BJ (cell line): ENCODE results near the gene LYRM4. TPM values are rescaled to one million over a fixed set of nuclear protein-coding genes. Genes with fewer than 3 reads are reported as not detected.

Experiments used
- CTCF ChIA-PET: fragments of 350-600 bp; formaldehyde crosslinking; extraction: SDS; loops from one replicate; lab custom pipeline; 2021; ENCODE audit warnings: antibody characterized with exemption, inconsistent platforms; lab: Yijun Ruan, JAX
- POLR2A ChIA-PET: fragments of 300-600 bp; sonication (Branson Sonifier 250); formaldehyde crosslinking; extraction: SDS; loops from one replicate; lab custom pipeline; 2021; ENCODE audit warnings: antibody characterized with exemption; lab: Charles Lee
- DNase-seq: peaks from one replicate; pipeline ENCODE4 v3.0.0-alpha.2; 2011; ENCODE audit warnings: low read depth
- H3K27me3 ChIP-seq: 2 replicates; pipeline ENCODE4 v1.6.0; 2011; ENCODE audit warnings: low read length; ENCODE audit not compliant: control insufficient read depth, insufficient read depth
- H3K36me3 ChIP-seq: 2 replicates; pipeline ENCODE4 v1.5.1; 2011; ENCODE audit warnings: low read length; ENCODE audit not compliant: control insufficient read depth, insufficient read depth
- H3K4me3 ChIP-seq: 2 replicates; pipeline ENCODE4 v1.5.1; 2011; ENCODE audit warnings: low read depth, mild to moderate bottlenecking, control low read depth, low read length
- polyA plus RNA-seq: library from polyadenylated mRNA; depleted of rRNA; stranded (reverse); fragments of >200 nt; gene quantifications from 2 replicates; pipeline ENCODE4 v1.2.3, GENCODE V29; 2011
- TF ChIP-seq, protein P1 (sequence below): IDR thresholded peaks from 2 replicates; pipeline ENCODE4 v1.5.1; 2011; ENCODE audit warnings: low read depth, mild to moderate bottlenecking, control low read depth, inconsistent platforms, low read length, moderate library complexity; ENCODE audit not compliant: insufficient read depth

Gene LYRM4
- polyA plus RNA-seq, 1 experiment, result 29.0 TPM

GRCh38 chr6:5282191-5282623 is 21.5 kb upstream of the LYRM4 start:
- no peaks in the 10 kb centered on the region for H3K36me3 ChIP-seq
- H3K27me3 ChIP-seq, result no peaks in the 10 kb centered on the region
- H3K4me3 ChIP-seq, result no peak overlapping the region
- POLR2A ChIA-PET, result no interaction called here
- CTCF ChIA-PET, result no interaction called here
- TF ChIP-seq, protein P1, sequence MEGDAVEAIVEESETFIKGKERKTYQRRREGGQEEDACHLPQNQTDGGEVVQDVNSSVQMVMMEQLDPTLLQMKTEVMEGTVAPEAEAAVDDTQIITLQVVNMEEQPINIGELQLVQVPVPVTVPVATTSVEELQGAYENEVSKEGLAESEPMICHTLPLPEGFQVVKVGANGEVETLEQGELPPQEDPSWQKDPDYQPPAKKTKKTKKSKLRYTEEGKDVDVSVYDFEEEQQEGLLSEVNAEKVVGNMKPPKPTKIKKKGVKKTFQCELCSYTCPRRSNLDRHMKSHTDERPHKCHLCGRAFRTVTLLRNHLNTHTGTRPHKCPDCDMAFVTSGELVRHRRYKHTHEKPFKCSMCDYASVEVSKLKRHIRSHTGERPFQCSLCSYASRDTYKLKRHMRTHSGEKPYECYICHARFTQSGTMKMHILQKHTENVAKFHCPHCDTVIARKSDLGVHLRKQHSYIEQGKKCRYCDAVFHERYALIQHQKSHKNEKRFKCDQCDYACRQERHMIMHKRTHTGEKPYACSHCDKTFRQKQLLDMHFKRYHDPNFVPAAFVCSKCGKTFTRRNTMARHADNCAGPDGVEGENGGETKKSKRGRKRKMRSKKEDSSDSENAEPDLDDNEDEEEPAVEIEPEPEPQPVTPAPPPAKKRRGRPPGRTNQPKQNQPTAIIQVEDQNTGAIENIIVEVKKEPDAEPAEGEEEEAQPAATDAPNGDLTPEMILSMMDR, result no peak
- no peak for DNase-seq

DNA sequence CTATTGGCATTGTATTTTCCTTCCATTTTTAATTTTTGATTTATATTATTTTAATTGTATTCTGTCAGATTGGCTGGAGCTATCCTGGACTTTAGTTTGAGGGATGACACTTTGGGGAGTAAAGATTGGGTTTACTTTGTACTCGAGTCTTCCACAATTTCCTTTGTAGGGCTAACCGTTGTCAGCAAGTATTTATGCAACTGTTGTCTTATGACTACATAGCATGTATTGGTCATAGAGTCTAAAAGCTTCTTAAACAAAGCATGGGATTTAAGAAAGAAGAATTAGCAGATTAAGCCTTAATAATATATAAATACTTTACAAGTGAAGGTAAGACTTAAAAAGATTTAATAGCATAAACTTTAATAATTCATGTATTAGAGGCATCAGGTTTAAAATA is 20.2 kb upstream of the LYRM4 start:
- CTCF ChIA-PET, result no interaction called here
- Histone ChIP-seq H3K4me3 (no peak overlapping the region), H3K27me3 (no peaks in the 10 kb centered on the region), H3K36me3 (no peaks in the 10 kb centered on the region)
- POLR2A ChIA-PET, result no interaction called here
- TF ChIP-seq, protein P1, result no peak
- no peak for DNase-seq

- TF ChIP-seq, protein P1, result no peak
- POLR2A ChIA-PET, result no interaction called here
- no peak overlapping the region for H3K4me3 ChIP-seq
- CTCF ChIA-PET, result no interaction called here
- H3K27me3 ChIP-seq, result no peaks in the 10 kb centered on the region
- H3K36me3 ChIP-seq, result no peaks in the 10 kb centered on the region
- DNase-seq, result no peak
Observed at GRCh38 chr6:5279891-5280338, 19.2 kb upstream of the LYRM4 start.

GRCh38 chr6:5278565-5279120 is 17.9 kb upstream of the LYRM4 start:
- Histone ChIP-seq H3K27me3 (no peaks in the 10 kb centered on the region), H3K4me3 (no peak overlapping the region), H3K36me3 (no peaks in the 10 kb centered on the region)
- POLR2A ChIA-PET, result no interaction called here
- DNase-seq, result no peak
- CTCF ChIA-PET, result no interaction called here
- TF ChIP-seq, protein P1, result no peak

- Histone ChIP-seq H3K27me3 (no peaks in the 10 kb centered on the region), H3K4me3 (no peak overlapping the region), H3K36me3 (no peaks in the 10 kb centered on the region)
- ChIA-PET POLR2A (no interaction called here), CTCF (interaction anchor here (1.7 kb wide), 1 partner anchor 12 kb away, joined by 4 read pairs; no protein-coding TSS in a partner anchor)
- no peak for DNase-seq
- TF ChIP-seq, protein P1, result no peak
Observed at GRCh38 chr6:5278047-5278446, 17.3 kb upstream of the LYRM4 start.
